Mesenchymal stem cell (in vitro differentiated cells and primary cell): Measurements from ENCODE around the gene ASPA.

Experiments
- DNase-seq: peaks from one replicate; pipeline ENCODE4 v3.0.0-alpha.2; 2013
- H2AFZ ChIP-seq: one replicate; pipeline ENCODE4 v1.6.1; 2013; ENCODE audit warnings: low read depth, mild to moderate bottlenecking, control low read depth, inconsistent platforms, low read length, moderate library complexity
- H2AK5ac ChIP-seq: 2 replicates; pipeline ENCODE4 v1.6.1; 2013; ENCODE audit warnings: low read length, moderate library complexity, mild to moderate bottlenecking, inconsistent platforms; ENCODE audit not compliant: severe bottlenecking
- H2BK120ac ChIP-seq: one replicate; pipeline ENCODE4 v1.6.1; 2013; ENCODE audit warnings: low read depth, mild to moderate bottlenecking, inconsistent platforms, low read length, moderate library complexity
- H2BK12ac ChIP-seq, 2 experiments: one replicate each; pipeline ENCODE4 v1.6.1; 2013; ENCODE audit warnings: inconsistent platforms in 2 of 2, low read length in 2 of 2, mild to moderate bottlenecking in 2 of 2, moderate library complexity in 2 of 2, control low read depth in 1 of 2
- H2BK15ac ChIP-seq: one replicate; pipeline ENCODE4 v1.6.1; 2013; ENCODE audit warnings: mild to moderate bottlenecking, low read depth, inconsistent platforms; ENCODE audit not compliant: poor library complexity, severe bottlenecking
- H2BK5ac ChIP-seq: 2 replicates; pipeline ENCODE4 v1.6.1; 2013; ENCODE audit warnings: low read depth, mild to moderate bottlenecking, low read length, control low read depth, inconsistent platforms; ENCODE audit not compliant: poor library complexity, severe bottlenecking
- H3K14ac ChIP-seq, 2 experiments: one replicate each; pipeline ENCODE4 v1.6.1; 2013; ENCODE audit warnings: inconsistent platforms in 2 of 2, low read length in 2 of 2, control low read depth in 1 of 2, mild to moderate bottlenecking in 1 of 2, moderate library complexity in 1 of 2
- H3K18ac ChIP-seq, 2 experiments: one replicate each; pipeline ENCODE4 v1.6.1; 2013; ENCODE audit warnings: inconsistent platforms in 2 of 2, low read length in 2 of 2, control low read depth in 1 of 2, low read depth in 1 of 2, mild to moderate bottlenecking in 1 of 2
- H3K23ac ChIP-seq, 2 experiments: one replicate each; pipeline ENCODE4 v1.6.1; 2013; ENCODE audit warnings: inconsistent platforms in 2 of 2, low read length in 2 of 2, mild to moderate bottlenecking in 2 of 2, moderate library complexity in 2 of 2, control low read depth in 1 of 2
- H3K27ac ChIP-seq: 2 replicates; pipeline ENCODE4 v1.5.1; 2013; ENCODE audit warnings: mild to moderate bottlenecking, moderate library complexity, low read length, control low read depth, inconsistent platforms; ENCODE audit not compliant: poor library complexity, severe bottlenecking
- H3K27me3 ChIP-seq, 2 experiments: 2 replicates each; pipeline versions ENCODE4 v1.6.1 to v1.7.0; 2013; ENCODE audit warnings: low read length in 2 of 2, mild to moderate bottlenecking in 2 of 2, moderate library complexity in 2 of 2, control low read depth in 1 of 2, inconsistent platforms in 1 of 2; ENCODE audit not compliant: control insufficient read depth in 1 of 2, insufficient read depth in 1 of 2
- H3K36me3 ChIP-seq, 2 experiments: 2 replicates each; pipeline versions ENCODE4 v1.6.1 to v1.7.0; 2013; ENCODE audit warnings: low read length in 2 of 2, control low read depth in 1 of 2, inconsistent platforms in 1 of 2, low read depth in 1 of 2, mild to moderate bottlenecking in 1 of 2; ENCODE audit not compliant: insufficient read depth in 2 of 2, control insufficient read depth in 1 of 2
- H3K4ac ChIP-seq, 2 experiments: one replicate each; pipeline ENCODE4 v1.6.1; 2013; ENCODE audit warnings: inconsistent platforms in 2 of 2, low read length in 2 of 2, mild to moderate bottlenecking in 2 of 2, moderate library complexity in 2 of 2, control low read depth in 1 of 2, low read depth in 1 of 2
- H3K4me1 ChIP-seq: 2 replicates; pipeline ENCODE4 v1.6.1; 2013; ENCODE audit warnings: low read depth, low read length, control low read depth; ENCODE audit not compliant: control insufficient read depth, insufficient read depth
- H3K4me2 ChIP-seq: 2 replicates; pipeline ENCODE4 v1.6.1; 2013; ENCODE audit warnings: low read length, mild to moderate bottlenecking, inconsistent platforms; ENCODE audit not compliant: poor library complexity, severe bottlenecking
- H3K4me3 ChIP-seq, 2 experiments: 2 replicates each; pipeline versions ENCODE4 v1.5.1 to v1.7.0; 2013; ENCODE audit warnings: low read length in 2 of 2, mild to moderate bottlenecking in 2 of 2, control low read depth in 1 of 2, low read depth in 1 of 2; ENCODE audit not compliant: insufficient read depth in 1 of 2
- H3K79me1 ChIP-seq: replicated peaks from 2 replicates; pipeline ENCODE4 v1.6.1; 2013; ENCODE audit warnings: mild to moderate bottlenecking, control low read depth, low read length, inconsistent platforms; ENCODE audit not compliant: poor library complexity, severe bottlenecking
- H3K9ac ChIP-seq: 2 replicates; pipeline ENCODE4 v1.7.0; 2013; ENCODE audit warnings: mild to moderate bottlenecking, low read length, moderate library complexity
- H3K9me3 ChIP-seq: 2 replicates; pipeline ENCODE4 v1.7.0; 2013; ENCODE audit warnings: mild to moderate bottlenecking, low read length; ENCODE audit not compliant: control insufficient read depth
- H4K8ac ChIP-seq: one replicate; pipeline ENCODE4 v1.6.1; 2013; ENCODE audit warnings: inconsistent platforms, mild to moderate bottlenecking, low read length, moderate library complexity
- H4K91ac ChIP-seq: one replicate; pipeline ENCODE4 v1.6.1; 2013; ENCODE audit warnings: mild to moderate bottlenecking, low read length, inconsistent platforms
- WGBS: methylation state at CpG from one replicate; pipeline ENCODE4 v1.1.7; 2013; ENCODE audit warnings: mixed read lengths; 5-methylcytosine and 5-hydroxymethylcytosine counted together

ASPA gene

GRCh38 chr17:3551189-3551588, 75.4 kb downstream of the ASPA start:
- Histone ChIP-seq H3K4ac (no peak overlapping the region), H2AK5ac (no peak overlapping the region), H3K4me2 (no peak overlapping the region), H2BK12ac (no peak overlapping the region), H3K14ac (no peak overlapping the region), H2AFZ (no peak overlapping the region), H2BK5ac (no peak overlapping the region), H3K27me3 (no peaks in the 10 kb centered on the region), H3K27ac (no peak overlapping the region), H2BK120ac (no peak overlapping the region), H3K23ac (no peak overlapping the region), H2BK15ac (no peak overlapping the region), H3K36me3 (no peaks in the 10 kb centered on the region), H3K9me3 (no peaks in the 10 kb centered on the region), H3K4me1 (no peaks in the 10 kb centered on the region), H3K4me3 (no peak overlapping the region), H3K9ac (no peak overlapping the region), H3K18ac (no peak overlapping the region), H4K91ac (no peak overlapping the region), H3K79me1 (no peaks in the 10 kb centered on the region), H4K8ac (no peak overlapping the region)
- DNase-seq = no peak
- 82% methylated on average over 6 of the region's 6 CpGs for WGBS

- peaks cover 5% of the 10 kb centered on the region for H3K4me1 ChIP-seq
Observed at GRCh38 chr17:3552916-3553315, 77.1 kb downstream of the ASPA start.

More at GRCh38 chr17:3552916-3553315, 77.1 kb downstream of the ASPA start:
- Histone ChIP-seq H3K4me2 (no peak overlapping the region), H3K79me1 (no peaks in the 10 kb centered on the region), H2AK5ac (no peak overlapping the region), H3K9me3 (no peaks in the 10 kb centered on the region), H2AFZ (no peak overlapping the region), H4K91ac (no peak overlapping the region), H2BK120ac (no peak overlapping the region), H2BK12ac (no peak overlapping the region), H3K4ac (no peak overlapping the region), H3K14ac (no peak overlapping the region), H4K8ac (no peak overlapping the region), H3K9ac (no peak overlapping the region), H3K4me3 (no peak overlapping the region), H2BK5ac (no peak overlapping the region), H2BK15ac (no peak overlapping the region), H3K18ac (no peak overlapping the region), H3K36me3 (no peaks in the 10 kb centered on the region), H3K27ac (no peak overlapping the region), H3K27me3 (no peaks in the 10 kb centered on the region), H3K23ac (no peak overlapping the region)
- WGBS = 90% methylated on average over 7 of the region's 7 CpGs
- no peak for DNase-seq
